ENCODE measurements around the gene THTPA.
"Not testable (repeated sequence)": the region's sequence is repeated elsewhere in the genome, so short reads cannot be mapped to it uniquely, and the experiment has no call there.

Gene THTPA

DNA sequence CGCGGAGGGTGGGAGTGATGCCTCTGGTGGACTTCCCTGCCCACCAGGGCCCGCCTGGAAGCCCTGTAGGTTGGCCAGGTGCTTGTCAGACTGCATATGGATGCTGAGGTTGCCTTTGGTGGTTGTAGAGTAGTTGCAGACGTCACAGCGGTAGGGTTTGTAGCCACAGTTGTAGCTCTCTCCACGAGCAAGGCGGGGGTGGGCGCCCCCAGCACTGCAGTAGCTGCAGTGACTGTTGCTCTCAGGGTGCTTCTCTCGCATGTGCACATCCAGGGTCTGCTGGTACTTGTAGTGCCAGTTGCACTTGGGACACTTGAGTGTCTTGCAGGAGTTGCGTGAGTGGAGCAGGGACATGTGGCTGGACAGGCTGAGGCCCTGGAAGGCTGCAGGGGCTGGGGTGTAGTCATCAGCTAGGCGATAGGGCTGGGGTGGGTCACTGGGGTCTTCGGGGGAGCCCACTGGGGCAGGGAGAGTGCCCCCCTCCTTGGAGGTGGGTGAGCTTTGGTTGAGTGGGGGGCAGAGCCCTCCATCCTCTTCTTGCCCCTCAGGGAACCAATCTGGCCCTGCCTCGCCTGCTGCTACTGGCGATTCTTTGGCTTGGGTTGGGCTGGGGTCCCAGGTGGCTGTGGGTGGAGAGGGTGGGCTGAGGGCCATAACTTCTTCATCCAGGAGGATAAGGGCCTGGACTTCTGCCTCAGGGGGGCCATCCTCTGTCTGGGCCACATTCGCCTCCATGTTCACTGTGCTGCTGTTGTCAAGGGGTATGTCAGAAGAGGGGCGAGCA is 22.2 kb upstream of the THTPA start:
- no peak for DNase-seq (ENCODE audit: low read depth, low spot score)
- no peak overlapping the region for H3K4me3 ChIP-seq (ENCODE audit: low read depth, low read length)
- TF ChIP-seq, protein P1, sequence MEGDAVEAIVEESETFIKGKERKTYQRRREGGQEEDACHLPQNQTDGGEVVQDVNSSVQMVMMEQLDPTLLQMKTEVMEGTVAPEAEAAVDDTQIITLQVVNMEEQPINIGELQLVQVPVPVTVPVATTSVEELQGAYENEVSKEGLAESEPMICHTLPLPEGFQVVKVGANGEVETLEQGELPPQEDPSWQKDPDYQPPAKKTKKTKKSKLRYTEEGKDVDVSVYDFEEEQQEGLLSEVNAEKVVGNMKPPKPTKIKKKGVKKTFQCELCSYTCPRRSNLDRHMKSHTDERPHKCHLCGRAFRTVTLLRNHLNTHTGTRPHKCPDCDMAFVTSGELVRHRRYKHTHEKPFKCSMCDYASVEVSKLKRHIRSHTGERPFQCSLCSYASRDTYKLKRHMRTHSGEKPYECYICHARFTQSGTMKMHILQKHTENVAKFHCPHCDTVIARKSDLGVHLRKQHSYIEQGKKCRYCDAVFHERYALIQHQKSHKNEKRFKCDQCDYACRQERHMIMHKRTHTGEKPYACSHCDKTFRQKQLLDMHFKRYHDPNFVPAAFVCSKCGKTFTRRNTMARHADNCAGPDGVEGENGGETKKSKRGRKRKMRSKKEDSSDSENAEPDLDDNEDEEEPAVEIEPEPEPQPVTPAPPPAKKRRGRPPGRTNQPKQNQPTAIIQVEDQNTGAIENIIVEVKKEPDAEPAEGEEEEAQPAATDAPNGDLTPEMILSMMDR (IDR thresholded peaks at IDR 0.05; ENCODE audit: low read depth, low read length) = no peak
- in situ Hi-C loops (cut with HindIII; ENCODE audit: low sequenced_read_pairs) = no loop called here

GRCh38 chr14:23535943-23536342 is 20.1 kb upstream of the THTPA start:
- DNase-seq (ENCODE audit: low read depth, low spot score) = no peak
- TF ChIP-seq, protein P1 (IDR thresholded peaks at IDR 0.05; ENCODE audit: low read depth, low read length) = no peak
- in situ Hi-C loops (cut with HindIII; ENCODE audit: low sequenced_read_pairs) = no loop called here
- H3K4me3 ChIP-seq (ENCODE audit: low read depth, low read length) = no peak overlapping the region

DNA sequence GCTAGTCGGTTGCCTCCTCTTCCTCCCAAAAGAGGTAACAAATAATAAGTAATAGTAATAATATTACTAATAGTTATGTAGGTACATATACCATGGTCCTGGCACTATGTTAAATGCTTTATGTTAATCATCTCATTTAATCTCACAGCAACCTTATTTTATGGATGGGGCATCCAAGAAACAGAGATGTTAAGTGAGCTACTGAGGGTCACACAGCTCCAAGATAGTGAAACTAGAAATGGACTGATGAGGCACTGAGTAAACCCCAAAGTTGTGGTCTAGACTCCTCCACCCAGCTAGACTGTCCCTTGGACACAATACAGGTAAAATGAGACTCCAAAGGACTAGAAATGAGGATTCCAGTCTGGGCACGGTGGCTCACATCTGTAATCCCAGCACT is 19.6 kb upstream of the THTPA start:
- no peak for DNase-seq (ENCODE audit: low read depth, low spot score)
- in situ Hi-C loops (cut with HindIII; ENCODE audit: low sequenced_read_pairs) = no loop called here
- H3K4me3 ChIP-seq (ENCODE audit: low read depth, low read length) = no peak overlapping the region
- TF ChIP-seq, protein P1 (IDR thresholded peaks at IDR 0.05; ENCODE audit: low read depth, low read length) = no peak

DNA sequence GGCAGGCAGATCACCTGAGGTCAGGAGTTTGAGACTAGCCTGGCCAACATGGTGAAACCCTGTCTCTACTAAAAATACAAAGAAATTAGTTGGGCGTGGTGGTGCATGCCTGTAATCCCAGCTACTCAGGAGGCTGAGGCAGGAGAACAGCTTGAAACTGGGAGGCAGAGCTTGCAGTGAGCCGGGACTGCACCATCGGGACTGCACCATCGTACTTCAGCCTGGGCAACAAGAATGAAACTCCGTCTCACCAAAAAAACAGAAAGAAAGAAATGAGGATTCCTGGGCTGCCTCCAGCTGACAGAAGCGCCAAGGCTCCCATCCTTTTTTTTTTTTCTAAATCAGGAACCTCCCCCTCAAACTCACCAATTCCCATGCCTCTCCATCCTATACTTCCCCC is 19.2 kb upstream of the THTPA start:
- H3K4me3 ChIP-seq (ENCODE audit: low read depth, low read length); DNase-seq (ENCODE audit: low read depth, low spot score); in situ Hi-C loops (cut with HindIII; ENCODE audit: low sequenced_read_pairs): not testable (repeated sequence)

GRCh38 chr14:23537351-23538049 is 18.6 kb upstream of the THTPA start:
- no peak overlapping the region for H3K4me3 ChIP-seq (ENCODE audit: low read depth, low read length)
- DNase-seq (ENCODE audit: low read depth, low spot score) = no peak
- TF ChIP-seq, protein P1 (IDR thresholded peaks at IDR 0.05; ENCODE audit: low read depth, low read length) = no peak
- in situ Hi-C loops (cut with HindIII; ENCODE audit: low sequenced_read_pairs) = no loop called here

DNA sequence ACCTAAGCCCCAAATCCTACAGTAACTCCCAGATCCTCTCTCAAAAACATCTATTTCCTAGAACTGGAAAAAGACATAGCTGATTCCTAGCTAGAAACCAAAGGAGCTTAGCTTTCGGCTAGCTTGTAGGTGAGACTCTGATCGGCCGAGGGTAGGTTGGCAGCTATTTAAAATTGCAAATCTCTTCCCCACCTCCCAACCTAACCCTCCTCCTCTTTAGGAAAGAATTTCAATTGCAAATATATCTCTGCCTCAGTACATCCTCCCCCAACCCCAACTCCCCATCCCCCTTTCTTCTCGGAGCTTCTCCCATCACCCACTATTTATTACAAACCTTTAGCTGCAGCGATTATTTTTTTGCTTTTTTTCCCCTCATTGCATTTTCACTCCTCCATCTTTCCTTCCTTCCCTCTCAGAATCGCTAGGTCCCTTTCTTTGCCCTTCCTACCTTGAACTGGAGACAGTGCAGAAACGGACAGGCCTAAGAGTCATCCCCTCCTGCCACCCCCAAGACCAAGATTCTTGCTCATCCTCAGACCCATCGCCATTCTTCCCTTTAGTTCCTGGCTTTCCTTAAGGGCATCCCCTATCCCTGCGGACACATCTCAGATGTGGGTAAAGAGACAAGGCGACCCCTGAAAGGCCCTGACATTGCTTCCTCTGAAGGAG is 17.9 kb upstream of the THTPA start:
- DNase-seq (ENCODE audit: low read depth, low spot score) = no peak
- TF ChIP-seq, protein P1 (IDR thresholded peaks at IDR 0.05; ENCODE audit: low read depth, low read length) = no peak
- in situ Hi-C loops (cut with HindIII; ENCODE audit: low sequenced_read_pairs) = no loop called here
- no peak overlapping the region for H3K4me3 ChIP-seq (ENCODE audit: low read depth, low read length)

GRCh38 chr14:23538785-23539184 is 17.3 kb upstream of the THTPA start:
- TF ChIP-seq, protein P1 (IDR thresholded peaks at IDR 0.05; ENCODE audit: low read depth, low read length) = no peak
- in situ Hi-C loops (cut with HindIII; ENCODE audit: low sequenced_read_pairs) = no loop called here
- peak; percentile 22 for DNase-seq (ENCODE audit: low read depth, low spot score)
- H3K4me3 ChIP-seq (ENCODE audit: low read depth, low read length) = no peak overlapping the region

Measured in astrocyte of the spinal cord (primary cell).